ENCODE results near the gene RANBP1. TPM values are rescaled to one million over a fixed set of nuclear protein-coding genes. Genes with fewer than 3 reads are reported as not detected.

RANBP1 gene
- total RNA-seq, 2 experiments from 2014 or later: 318 to 345 TPM

Small RNAs within 50 kb of the gene (microRNA-seq; reads per million reads assigned to microRNA genes)
- 1.7 reads per million for gene MIR6816

Other genes starting within 250 kb of the RANBP1 start
- 10 to 100 TPM; 92.6 to 95.3 TPM for gene COMT, start 174.3 kb upstream of the RANBP1 start, total RNA-seq
- 10 to 100 TPM; 20.5 to 23.1 TPM for gene TXNRD2, start 174.3 kb upstream of the RANBP1 start, total RNA-seq
- under 1 TPM; 0.50 to 0.70 TPM for gene ARVCF, start 99.3 kb upstream of the RANBP1 start, total RNA-seq
- 10 to 100 TPM; 36.7 to 44.5 TPM for gene TANGO2, start 95.0 kb upstream of the RANBP1 start, total RNA-seq
- gene DGCR8, start 35.9 kb upstream of the RANBP1 start, total RNA-seq: 10 to 100 TPM; 70.4 to 71.9 TPM
- gene TRMT2A, start 1.1 kb downstream of the RANBP1 start, total RNA-seq: 100 to 1,000 TPM in 1 of 2 experiments, 10 to 100 TPM in 1; 98.1 to 140 TPM
- 10 to 100 TPM; 57.9 to 66.3 TPM for gene ZDHHC8, start 15.7 kb downstream of the RANBP1 start, total RNA-seq
- gene CCDC188, start 35.0 kb downstream of the RANBP1 start, total RNA-seq: not detected
- gene RTN4R, start 152.2 kb downstream of the RANBP1 start, total RNA-seq: 1 to 10 TPM; 1.4 to 2.5 TPM
- gene DGCR6L, start 204.0 kb downstream of the RANBP1 start, total RNA-seq: 10 to 100 TPM; 45.0 to 46.6 TPM

Data from activated CD8-positive, alpha-beta memory T cell treated with anti-CD3 and anti-CD28 coated beads, Interleukin-2, amount 10 ng/mL, durations not matched to agents 7 days and 5 days (primary cell).